Stimulated activated naive CD8-positive, alpha-beta T cell treated with anti-CD3 and anti-CD28 coated beads, Interleukin-15, Interleukin-2, amounts not matched to agents 100 U/mL and 50 U/mL, for 24 hours (primary cell): ENCODE data around the gene CSNK1D.
"Not testable (repeated sequence)": the region's sequence is repeated elsewhere in the genome, so short reads cannot be mapped to it uniquely, and the experiment has no call there.

Source experiments
- ATAC-seq: fragments of 150-1000 bp; cut with Tn5 transposase; one replicate; pipeline ENCODE4 v1.10.0; 2021
- DNase-seq: peaks from one replicate; pipeline ENCODE4 v3.0.0; 2021

CSNK1D gene

DNA sequence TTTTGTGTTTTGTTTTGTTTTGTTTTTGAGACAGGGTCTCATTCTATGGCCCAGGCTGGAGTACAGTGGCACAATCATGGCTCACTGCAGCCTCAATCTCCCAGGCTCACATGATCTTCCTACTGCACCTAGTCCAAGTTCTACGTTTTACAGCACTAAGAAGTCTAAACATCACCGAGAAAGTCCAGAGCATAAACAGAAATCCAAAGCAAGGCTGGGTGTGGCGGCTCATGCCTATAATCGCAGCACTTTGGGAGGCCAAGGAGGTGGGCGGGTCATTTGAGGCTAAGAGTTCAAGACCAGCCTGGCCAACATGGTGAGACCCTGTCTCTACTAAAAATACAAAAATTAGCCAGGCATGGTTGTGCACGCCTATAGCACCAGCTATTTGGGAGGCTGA, 80.5 kb downstream of the CSNK1D start:
- not testable (repeated sequence) for ATAC-seq, DNase-seq
